Measurements from ENCODE around the gene PDIA2.
"Not testable (repeated sequence)": the region's sequence is repeated elsewhere in the genome, so short reads cannot be mapped to it uniquely, and the experiment has no call there.

GRCh38 chr16:331181-331814 lies 48.3 kb downstream of the PDIA2 start:
- TF ChIP-seq EZH2phosphoT487 (IDR thresholded peaks at IDR 0.05; ENCODE audit: insufficient read depth, low read depth); EZH2 (IDR thresholded peaks at IDR 0.05; ENCODE audit: insufficient read depth, poor library complexity, severe bottlenecking): not testable (repeated sequence)

Data from GM23248 (cell line).